Aorta (tissue), 5 donors: ENCODE measurements around the gene TFCP2. TPM values are rescaled to one million over a fixed set of nuclear protein-coding genes. Genes with fewer than 3 reads are reported as not detected.

ENCODE experiments used
- ATAC-seq: fragments of 200-7000 bp; cut with Tn5 transposase; one replicate; pipeline ENCODE4 v1.9.1; 2022; ENCODE audit warnings: moderate library complexity; ENCODE audit not compliant: low FRiP score
- DNase-seq, 2 donors: peaks; one replicate each; pipeline ENCODE4 v3.0.0-alpha.2; 2020
- H3K27ac ChIP-seq, 2 donors: one replicate each; pipeline ENCODE4 v1.5.1; 2013; ENCODE audit warnings: low read length in 2 of 2, mild to moderate bottlenecking in 2 of 2, moderate library complexity in 2 of 2, control low read depth in 1 of 2, inconsistent platforms in 1 of 2, low read depth in 1 of 2
- H3K27me3 ChIP-seq, 2 donors: one replicate each; pipeline ENCODE4 v1.6.1; 2013; ENCODE audit warnings: control low read depth in 1 of 2, low read length in 1 of 2, mild to moderate bottlenecking in 1 of 2, moderate library complexity in 1 of 2; ENCODE audit not compliant: insufficient read depth in 2 of 2, control insufficient read depth in 1 of 2
- H3K36me3 ChIP-seq, 2 donors: one replicate each; pipeline ENCODE4 v1.6.1; 2013; ENCODE audit warnings: control low read depth in 1 of 2, low read length in 1 of 2, mild to moderate bottlenecking in 1 of 2; ENCODE audit not compliant: insufficient read depth in 2 of 2, control insufficient read depth in 1 of 2
- H3K4me1 ChIP-seq, 2 donors: one replicate each; pipeline ENCODE4 v1.6.1; 2013; ENCODE audit warnings: low read length in 2 of 2, control low read depth in 1 of 2, mild to moderate bottlenecking in 1 of 2, moderate library complexity in 1 of 2; ENCODE audit not compliant: insufficient read depth in 2 of 2, control insufficient read depth in 1 of 2
- H3K4me3 ChIP-seq, 2 donors: one replicate each; pipeline ENCODE4 v1.5.1; 2013; ENCODE audit warnings: low read length in 2 of 2, control low read depth in 1 of 2, mild to moderate bottlenecking in 1 of 2
- H3K9me3 ChIP-seq: one replicate; pipeline ENCODE4 v1.6.1; 2013; ENCODE audit warnings: mild to moderate bottlenecking, low read length; ENCODE audit not compliant: control insufficient read depth
- WGBS, 2 donors: extraction: QIAGEN DNeasy Blood & Tissue Kit; methylation state at CpG; one replicate each; pipeline ENCODE4 v1.1.7; 2013; 5-methylcytosine and 5-hydroxymethylcytosine counted together
- intact Hi-C, 2 donors: fragments of 100-400 bp; cut with DNase I; formaldehyde crosslinking; loops; one replicate each; pipeline versions ENCODE4 v1.14.2 to v1.15.0; 2022
- polyA plus RNA-seq, 2 donors: library from polyadenylated mRNA; stranded (reverse); fragments of 200-250 nt; gene quantifications; one replicate each; pipeline ENCODE4 v1.2.3, GENCODE V29; 2013
- total RNA-seq, 2 donors: library from RNA; stranded (reverse); fragmentation: NEBNext Ultra II Directional; extraction: Animal tissue kit (Norgen Biotek cat#: 25700); gene quantifications; one replicate each; pipeline ENCODE4 v1.2.1, GENCODE V29; 2021
- donor health status: healthy with polysubstance abuse.
- donor health status: Bipolar disorder and iron deficiency.
- donor health status: DM: no; HTN: no; CAD: no.
- donor health status: DM: no; HTN: no; CAD: no.
- donor health status: DM: yes; HTN: yes; CAD: no.

Gene TFCP2
- total and polyA plus RNA-seq, 4 donors, result 8.9 to 25.4 (median 12.7) TPM

- no peak for ATAC-seq
- 91 to 96% methylated on average over 5 of the region's 5 CpGs for WGBS, 2 donors
These were observed 97.5 kb downstream of the TFCP2 start for GRCh38 chr12:51075390-51075789.

GRCh38 chr12:51071663-51072062, 101.3 kb downstream of the TFCP2 start:
- intact Hi-C loops, result no loop called here
- Histone ChIP-seq H3K27me3 (no peaks in the 10 kb centered on the region), H3K9me3 (no peaks in the 10 kb centered on the region), H3K4me3 (no peak overlapping the region), H3K36me3 (peaks cover 11 to 13% of the 10 kb centered on the region in 2 donors), H3K4me1 (no peaks in the 10 kb centered on the region), H3K27ac (no peak overlapping the region)
- DNase-seq (no peak), ATAC-seq (no peak)
- WGBS, 2 donors, result 81 to 83% methylated on average over 2 of the region's 2 CpGs

More at GRCh38 chr12:51075390-51075789, 97.5 kb downstream of the TFCP2 start:
- no peak for DNase-seq
- Histone ChIP-seq H3K4me1 (peaks cover 1 to 10% of the 10 kb centered on the region in 2 donors), H3K27me3 (no peaks in the 10 kb centered on the region), H3K27ac (no peak overlapping the region), H3K36me3 (peaks cover 6 to 11% of the 10 kb centered on the region in 2 donors), H3K4me3 (no peak overlapping the region), H3K9me3 (no peaks in the 10 kb centered on the region)
- intact Hi-C loops, result no loop called here

- no peak for DNase-seq
- Histone ChIP-seq H3K9me3 (no peaks in the 10 kb centered on the region), H3K27me3 (no peaks in the 10 kb centered on the region), H3K27ac (no peak overlapping the region), H3K4me3 (no peak overlapping the region), H3K4me1 (no peaks in the 10 kb centered on the region), H3K36me3 (peaks cover 11 to 17% of the 10 kb centered on the region in 2 donors)
- intact Hi-C loops, result no loop called here
- 88 to 91% methylated on average over 3 of the region's 3 CpGs for WGBS, 2 donors
- ATAC-seq, result no peak
These were observed 102.9 kb downstream of the TFCP2 start for GRCh38 chr12:51070004-51070403.

GRCh38 chr12:51067771-51068170, 105.2 kb downstream of the TFCP2 start:
- H3K27me3 ChIP-seq, result no peaks in the 10 kb centered on the region
- no peak overlapping the region for H3K27ac ChIP-seq
- intact Hi-C loops, result no loop called here
- no peak overlapping the region for H3K4me3 ChIP-seq
- DNase-seq (no peak), ATAC-seq (no peak)
- no peaks in the 10 kb centered on the region for H3K4me1 ChIP-seq
- WGBS, 2 donors, result 72 to 87% methylated on average over 7 of the region's 7 CpGs
- no peaks in the 10 kb centered on the region for H3K9me3 ChIP-seq
- peaks cover 14 to 25% of the 10 kb centered on the region in 2 donors for H3K36me3 ChIP-seq

GRCh38 chr12:51067229-51067628, 105.7 kb downstream of the TFCP2 start:
- Histone ChIP-seq H3K4me3 (no peak overlapping the region), H3K27me3 (no peaks in the 10 kb centered on the region), H3K36me3 (peaks cover 10 to 25% of the 10 kb centered on the region in 2 donors), H3K9me3 (no peaks in the 10 kb centered on the region), H3K4me1 (no peaks in the 10 kb centered on the region), H3K27ac (no peak overlapping the region)
- ATAC-seq, result no peak
- no peak for DNase-seq
- WGBS, 2 donors, result 90 to 91% methylated on average over 4 of the region's 4 CpGs
- intact Hi-C loops, result no loop called here

GRCh38 chr12:51065530-51065929, 107.4 kb downstream of the TFCP2 start:
- no peaks in the 10 kb centered on the region for H3K27me3 ChIP-seq
- H3K36me3 ChIP-seq, result peaks cover 8 to 21% of the 10 kb centered on the region in 2 donors
- no peak for ATAC-seq
- no peaks in the 10 kb centered on the region for H3K4me1 ChIP-seq
- no peak overlapping the region for H3K27ac ChIP-seq
- intact Hi-C loops, result no loop called here
- no peaks in the 10 kb centered on the region for H3K9me3 ChIP-seq
- no peak overlapping the region for H3K4me3 ChIP-seq
- WGBS, 2 donors, result 91 to 93% methylated on average over 5 of the region's 5 CpGs
- no peak for DNase-seq

- no peaks in the 10 kb centered on the region for H3K4me1 ChIP-seq
- intact Hi-C loops, result no loop called here
- no peaks in the 10 kb centered on the region for H3K27me3 ChIP-seq
- 64 to 69% methylated on average over 9 of the region's 9 CpGs for WGBS, 2 donors
- no peak overlapping the region for H3K4me3 ChIP-seq
- peaks cover 14 to 21% of the 10 kb centered on the region in 2 donors for H3K36me3 ChIP-seq
- no peak overlapping the region for H3K27ac ChIP-seq
- no peaks in the 10 kb centered on the region for H3K9me3 ChIP-seq
- DNase-seq, result no peak
- ATAC-seq, result no peak
These were observed 110.1 kb downstream of the TFCP2 start for GRCh38 chr12:51062631-51063397.

- no peaks in the 10 kb centered on the region for H3K27me3 ChIP-seq
- DNase-seq (no peak), ATAC-seq (no peak)
- H3K27ac ChIP-seq, result no peak overlapping the region
- WGBS, 2 donors, result 74 to 76% methylated on average over 7 of the region's 7 CpGs
- no peaks in the 10 kb centered on the region for H3K9me3 ChIP-seq
- peaks cover 14 to 18% of the 10 kb centered on the region in 2 donors for H3K36me3 ChIP-seq
- H3K4me1 ChIP-seq, result no peaks in the 10 kb centered on the region
- H3K4me3 ChIP-seq, result no peak overlapping the region
- intact Hi-C loops, result no loop called here
These were observed 113.8 kb downstream of the TFCP2 start for GRCh38 chr12:51059086-51059485.

- ATAC-seq, result no peak
- DNase-seq, result no peak
- 88 to 93% methylated on average over 5 of the region's 5 CpGs for WGBS, 2 donors
- intact Hi-C loops, result no loop called here
- Histone ChIP-seq H3K4me3 (no peak overlapping the region), H3K4me1 (no peaks in the 10 kb centered on the region), H3K27ac (no peak overlapping the region), H3K27me3 (no peaks in the 10 kb centered on the region), H3K9me3 (no peaks in the 10 kb centered on the region), H3K36me3 (peaks cover 6 to 13% of the 10 kb centered on the region in 2 donors)
These were observed 116.7 kb downstream of the TFCP2 start for GRCh38 chr12:51056242-51056641.
